Fibroblast of mammary gland (primary cell): ENCODE data around the gene TTC4.

Experiments used
- DNase-seq: peaks from one replicate; pipeline ENCODE4 v3.0.0-alpha.2; 2010; ENCODE audit warnings: low read depth
- H3K4me3 ChIP-seq: 2 replicates; pipeline ENCODE4 v1.5.1; 2011; ENCODE audit warnings: low read depth, mild to moderate bottlenecking, low read length, moderate library complexity; ENCODE audit not compliant: control insufficient read depth
- TF ChIP-seq, protein P1 (sequence below): conservative IDR thresholded peaks from 2 replicates; pipeline ENCODE4 v1.5.1; 2011; ENCODE audit warnings: low read depth, low read length, inconsistent platforms; ENCODE audit not compliant: control insufficient read depth, insufficient read depth

The TTC4 gene

DNA sequence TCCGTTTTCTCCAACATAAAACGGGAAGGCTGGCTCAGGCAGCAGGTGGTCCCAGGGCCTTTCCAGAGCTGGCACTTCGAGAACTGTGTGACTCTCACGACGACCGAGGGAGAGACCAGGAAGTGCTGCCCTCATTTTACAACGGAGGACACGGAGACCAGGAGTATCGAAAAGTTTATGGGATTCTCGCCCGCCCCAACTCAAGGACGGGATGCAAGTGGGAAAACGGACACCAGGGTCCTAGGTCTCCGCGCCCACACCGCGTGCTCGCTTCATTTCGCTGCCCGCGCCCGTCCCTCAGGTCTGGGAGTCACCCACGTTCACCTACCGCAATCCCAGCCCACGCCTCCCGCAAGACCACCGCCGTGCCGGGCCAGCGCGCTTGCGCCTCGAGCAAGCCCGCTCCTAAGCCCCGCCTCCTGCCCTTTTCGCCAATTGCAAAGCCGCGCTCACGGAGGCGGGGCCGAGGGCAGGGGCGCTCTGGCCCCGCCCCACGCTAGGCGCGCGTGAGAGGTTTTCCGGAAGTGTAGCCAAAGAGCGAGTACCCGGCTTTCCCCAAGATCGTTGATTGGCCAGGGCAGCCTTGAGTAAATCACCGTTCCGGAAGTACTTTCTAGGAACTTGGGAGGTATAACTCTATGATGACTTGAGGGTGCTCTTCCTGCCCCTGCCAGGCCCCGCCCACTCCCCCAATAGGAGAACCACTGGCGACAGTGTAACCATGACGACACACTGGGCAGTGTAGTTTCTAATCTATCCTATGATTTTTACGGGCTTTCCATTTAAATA lies 48.7 kb downstream of the TTC4 start, which contains the start of gene PARS2:
PARS2 (minus strand) TSS at position 391 of the 789 bp plus-strand sequence. CDS start 5,362 bp downstream, outside the sequence.
- peak; percentile 99 for DNase-seq
- TF ChIP-seq, protein P1, sequence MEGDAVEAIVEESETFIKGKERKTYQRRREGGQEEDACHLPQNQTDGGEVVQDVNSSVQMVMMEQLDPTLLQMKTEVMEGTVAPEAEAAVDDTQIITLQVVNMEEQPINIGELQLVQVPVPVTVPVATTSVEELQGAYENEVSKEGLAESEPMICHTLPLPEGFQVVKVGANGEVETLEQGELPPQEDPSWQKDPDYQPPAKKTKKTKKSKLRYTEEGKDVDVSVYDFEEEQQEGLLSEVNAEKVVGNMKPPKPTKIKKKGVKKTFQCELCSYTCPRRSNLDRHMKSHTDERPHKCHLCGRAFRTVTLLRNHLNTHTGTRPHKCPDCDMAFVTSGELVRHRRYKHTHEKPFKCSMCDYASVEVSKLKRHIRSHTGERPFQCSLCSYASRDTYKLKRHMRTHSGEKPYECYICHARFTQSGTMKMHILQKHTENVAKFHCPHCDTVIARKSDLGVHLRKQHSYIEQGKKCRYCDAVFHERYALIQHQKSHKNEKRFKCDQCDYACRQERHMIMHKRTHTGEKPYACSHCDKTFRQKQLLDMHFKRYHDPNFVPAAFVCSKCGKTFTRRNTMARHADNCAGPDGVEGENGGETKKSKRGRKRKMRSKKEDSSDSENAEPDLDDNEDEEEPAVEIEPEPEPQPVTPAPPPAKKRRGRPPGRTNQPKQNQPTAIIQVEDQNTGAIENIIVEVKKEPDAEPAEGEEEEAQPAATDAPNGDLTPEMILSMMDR = no peak
- peak within 1 kb of the TSS; percentile 94 for H3K4me3 ChIP-seq

DNA sequence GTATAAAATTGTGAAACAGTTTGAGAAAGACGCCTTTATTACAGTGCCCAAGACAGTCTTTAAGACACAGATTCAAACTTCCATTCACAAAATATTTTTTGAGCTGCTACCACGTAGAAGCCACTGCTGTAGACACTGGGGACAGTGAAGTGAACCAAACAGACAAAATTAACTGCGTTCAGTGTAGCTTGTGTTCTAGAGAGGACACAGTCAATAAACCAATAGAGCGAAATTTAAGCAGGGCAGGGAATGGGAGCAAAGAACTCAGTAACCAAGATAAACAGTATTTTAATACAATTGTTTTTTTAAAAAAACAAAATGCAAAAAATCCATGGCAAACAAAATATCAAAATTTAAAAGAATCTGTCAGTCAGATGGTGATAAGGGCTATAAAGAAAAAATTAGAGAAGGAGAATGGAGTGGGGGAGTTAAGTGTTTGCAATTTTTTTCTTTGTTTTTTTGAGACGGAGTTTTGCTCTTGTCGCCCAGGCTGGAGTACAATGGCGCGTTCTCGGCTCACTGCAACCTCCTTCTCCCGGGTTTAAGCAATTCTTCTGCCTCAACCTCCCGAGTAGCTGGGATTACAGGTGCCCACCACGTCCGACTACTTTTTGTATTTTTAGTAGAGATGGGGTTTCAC lies 49.4 kb downstream of the TTC4 start:
- TF ChIP-seq, protein P1 = no peak
- peak overlapping the region; percentile 59 for H3K4me3 ChIP-seq
- DNase-seq = no peak

DNA sequence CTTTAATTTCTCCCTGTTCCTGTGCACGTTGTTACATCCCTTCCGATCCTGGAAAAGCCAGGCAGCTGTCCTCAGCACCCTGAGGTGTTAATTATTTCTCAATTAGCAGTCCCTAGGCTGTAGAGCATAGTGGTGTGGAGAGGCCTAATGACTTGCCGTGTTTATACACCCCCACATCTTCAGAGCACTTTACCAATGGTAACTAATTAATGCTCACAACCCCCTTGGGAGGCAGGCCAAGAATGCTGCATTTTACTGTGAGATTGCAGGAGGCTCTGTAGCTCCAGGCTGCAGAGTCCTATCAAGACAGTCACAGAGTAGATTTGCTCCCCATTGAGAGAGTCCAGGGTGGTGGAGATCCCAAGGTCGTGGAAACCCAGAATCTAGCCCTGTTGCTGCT lies 51.1 kb downstream of the TTC4 start:
- no peak for DNase-seq
- no peak overlapping the region for H3K4me3 ChIP-seq
- TF ChIP-seq, protein P1 = no peak

DNA sequence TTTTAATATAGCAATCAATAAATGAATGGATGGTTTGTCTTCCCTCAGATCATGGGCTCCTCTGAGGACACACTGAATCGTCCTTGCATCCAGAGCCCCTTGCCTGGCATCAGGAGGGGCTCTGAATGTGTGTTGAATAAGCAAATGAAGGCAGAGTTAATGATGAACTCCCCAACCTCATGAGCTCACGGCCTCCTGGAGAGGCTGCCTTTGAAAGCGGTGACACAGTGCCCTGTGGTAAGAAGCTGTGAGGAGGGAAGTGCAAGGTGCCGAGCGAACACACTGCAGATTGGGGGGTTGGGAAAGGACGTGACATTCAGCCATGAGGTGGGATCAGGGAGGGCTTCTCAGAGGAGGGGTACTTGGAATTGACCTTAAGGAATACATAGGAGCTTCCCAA lies 51.9 kb downstream of the TTC4 start:
- no peak overlapping the region for H3K4me3 ChIP-seq
- TF ChIP-seq, protein P1 = no peak
- no peak for DNase-seq

DNA sequence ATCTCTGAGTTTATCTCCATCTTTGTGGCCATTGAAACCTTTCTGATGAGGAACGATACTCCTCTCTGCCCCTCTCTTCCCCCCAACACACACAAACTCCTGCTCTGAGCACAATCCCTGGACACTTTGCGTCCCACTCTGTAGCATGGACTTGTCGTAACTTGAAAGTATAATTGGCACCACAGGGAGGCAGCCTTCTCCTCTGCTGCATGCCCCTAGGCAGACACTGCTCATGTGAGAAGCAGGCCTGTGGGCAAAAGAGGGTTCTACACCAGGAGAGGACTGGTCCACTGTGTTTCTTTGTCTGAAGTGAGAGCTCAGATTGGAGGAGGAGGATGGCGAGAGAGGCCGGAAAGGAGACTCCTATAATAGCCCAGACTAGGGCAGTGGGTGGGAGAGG lies 52.4 kb downstream of the TTC4 start:
- H3K4me3 ChIP-seq = no peak overlapping the region
- TF ChIP-seq, protein P1 = no peak
- peak; percentile 12 for DNase-seq

DNA sequence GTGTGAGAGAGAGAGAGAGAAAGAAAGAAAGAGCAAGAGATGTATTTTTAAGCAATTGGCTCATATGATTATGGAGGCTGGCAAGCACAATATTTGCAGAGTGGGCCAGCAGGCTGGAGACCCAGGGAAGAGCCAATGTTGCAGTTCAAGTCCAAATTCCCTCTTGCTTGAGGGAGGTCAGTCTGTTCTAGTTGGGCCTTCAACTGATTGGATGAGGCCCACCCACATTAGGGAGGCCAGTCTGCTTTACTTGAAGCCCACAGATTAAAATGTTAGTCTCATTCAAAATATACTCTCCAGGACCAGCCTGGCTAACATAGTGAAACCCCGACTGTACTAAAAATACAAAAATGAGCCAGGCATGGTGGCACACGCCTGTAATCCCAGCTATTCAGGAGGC lies 57.3 kb downstream of the TTC4 start:
- TF ChIP-seq, protein P1 = no peak
- DNase-seq = no peak
- no peak overlapping the region for H3K4me3 ChIP-seq
